DOHH2 (cell line): Measurements from ENCODE around the gene ENTPD2.
A peak's percentile ranks its signal among the peaks of the same experiment; 100 is the strongest.

Experiments
- EZH2phosphoT487 ChIP-seq: fragments of 200-600 bp; sonication (generic); IDR thresholded peaks from 2 replicates; pipeline ENCODE4 v1.6.1; 2017; ENCODE audit warnings: borderline replicate concordance, mild to moderate bottlenecking, antibody characterized with exemption, low read length, moderate library complexity, mixed read lengths
- TF ChIP-seq, protein P1 (sequence below): fragments of 200-600 bp; sonication (generic); IDR thresholded peaks from one replicate; pipeline ENCODE4 v1.5.1; 2014; ENCODE audit warnings: antibody characterized with exemption, mild to moderate bottlenecking, low read depth, low read length; ENCODE audit not compliant: poor library complexity, severe bottlenecking

DNA sequence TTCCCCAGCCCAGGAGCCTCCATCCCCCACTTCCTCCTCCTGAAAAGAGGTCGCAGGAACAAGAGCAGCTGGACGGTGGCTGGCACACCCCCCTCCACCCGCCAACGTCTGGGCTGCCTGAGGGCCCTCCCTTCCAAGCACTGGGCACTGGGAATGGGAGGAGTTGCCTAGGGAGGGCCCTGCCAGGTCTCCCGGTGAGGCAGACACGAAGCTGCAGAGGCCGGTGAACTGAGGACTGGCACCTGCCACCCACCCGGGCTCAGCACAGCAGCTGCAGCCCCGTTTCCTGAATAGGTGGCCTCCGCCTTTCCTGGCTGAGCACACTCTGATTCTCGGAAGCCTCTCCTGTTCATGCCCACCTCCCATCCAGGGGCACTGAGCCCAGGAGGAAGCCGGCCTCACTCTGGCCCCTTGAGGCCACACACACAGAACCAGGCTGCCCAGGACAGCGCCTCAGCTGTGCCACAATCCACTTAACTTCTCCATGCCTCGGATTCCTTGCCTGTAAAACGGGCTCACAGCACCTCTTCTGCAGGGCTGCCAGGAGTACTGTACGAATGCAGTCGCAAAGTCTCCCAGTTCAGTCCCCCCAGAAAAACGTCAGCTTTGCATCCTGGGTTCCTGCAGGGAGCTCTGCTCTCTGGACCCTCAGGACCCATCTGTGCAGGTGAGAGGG lies 9.2 kb downstream of the ENTPD2 start:
- TF ChIP-seq, protein P1, sequence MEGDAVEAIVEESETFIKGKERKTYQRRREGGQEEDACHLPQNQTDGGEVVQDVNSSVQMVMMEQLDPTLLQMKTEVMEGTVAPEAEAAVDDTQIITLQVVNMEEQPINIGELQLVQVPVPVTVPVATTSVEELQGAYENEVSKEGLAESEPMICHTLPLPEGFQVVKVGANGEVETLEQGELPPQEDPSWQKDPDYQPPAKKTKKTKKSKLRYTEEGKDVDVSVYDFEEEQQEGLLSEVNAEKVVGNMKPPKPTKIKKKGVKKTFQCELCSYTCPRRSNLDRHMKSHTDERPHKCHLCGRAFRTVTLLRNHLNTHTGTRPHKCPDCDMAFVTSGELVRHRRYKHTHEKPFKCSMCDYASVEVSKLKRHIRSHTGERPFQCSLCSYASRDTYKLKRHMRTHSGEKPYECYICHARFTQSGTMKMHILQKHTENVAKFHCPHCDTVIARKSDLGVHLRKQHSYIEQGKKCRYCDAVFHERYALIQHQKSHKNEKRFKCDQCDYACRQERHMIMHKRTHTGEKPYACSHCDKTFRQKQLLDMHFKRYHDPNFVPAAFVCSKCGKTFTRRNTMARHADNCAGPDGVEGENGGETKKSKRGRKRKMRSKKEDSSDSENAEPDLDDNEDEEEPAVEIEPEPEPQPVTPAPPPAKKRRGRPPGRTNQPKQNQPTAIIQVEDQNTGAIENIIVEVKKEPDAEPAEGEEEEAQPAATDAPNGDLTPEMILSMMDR = no peak
- TF ChIP-seq EZH2phosphoT487 = 0 out of 2 replicates have a peak, but pooled peaks have one; percentile 7
